H1 (cell line): ENCODE data around the gene GAS6. TPM values are rescaled to one million over a fixed set of nuclear protein-coding genes. Genes with fewer than 3 reads are reported as not detected.
"Not testable (repeated sequence)": the region's sequence is repeated elsewhere in the genome, so short reads cannot be mapped to it uniquely, and the experiment has no call there.

Source experiments
- CTCF ChIA-PET: fragments of 300-600 bp; sonication (Branson Sonifier 250); formaldehyde crosslinking; loops from one replicate; lab custom pipeline; 2021; ENCODE audit not compliant: partially characterized antibody; lab: Charles Lee
- POLR2A ChIA-PET: fragments of 300-600 bp; sonication (Branson Sonifier 250); formaldehyde crosslinking; loops from one replicate; lab custom pipeline; 2021; ENCODE audit warnings: inconsistent platforms; ENCODE audit not compliant: partially characterized antibody; lab: Charles Lee
- DNase-seq, 2 experiments: peaks; one replicate each; pipeline versions ENCODE4 v3.0.0 to v3.0.0-alpha.2; 2010 to 2022; ENCODE audit warnings: low spot score in 2 of 2, low read depth in 1 of 2, mixed read lengths in 1 of 2
- FAIRE-seq: peaks from 2 replicates; lab custom pipeline; 2011; peaks lifted over from hg19 to GRCh38; lab: Jason Lieb, UNC
- H2AFZ ChIP-seq: 2 replicates; pipeline ENCODE4 v1.8.1; 2012; ENCODE audit warnings: low read length, inconsistent platforms
- H2AK5ac ChIP-seq: 2 replicates; pipeline ENCODE4 v1.6.1; 2013; ENCODE audit warnings: low read depth, low read length
- H2BK120ac ChIP-seq: replicated peaks from 2 replicates; pipeline ENCODE3; 2013; ENCODE audit warnings: low read depth, low read length, inconsistent platforms
- H2BK12ac ChIP-seq: 2 replicates; pipeline ENCODE4 v1.6.1; 2013; ENCODE audit warnings: low read depth, low read length
- H2BK15ac ChIP-seq: 2 replicates; pipeline ENCODE4 v1.6.1; 2013; ENCODE audit warnings: low read length
- H2BK20ac ChIP-seq: 2 replicates; pipeline ENCODE4 v1.6.1; 2013; ENCODE audit warnings: low read length
- H2BK5ac ChIP-seq: 2 replicates; pipeline ENCODE4 v1.6.1; 2013; ENCODE audit warnings: low read depth, low read length
- H3K14ac ChIP-seq: 2 replicates; pipeline ENCODE4 v1.6.1; 2013; ENCODE audit warnings: inconsistent platforms; ENCODE audit not compliant: insufficient read length
- H3K18ac ChIP-seq: 2 replicates; pipeline ENCODE4 v1.6.1; 2013; ENCODE audit warnings: low read length; ENCODE audit errors: extremely low read depth
- H3K23ac ChIP-seq: 2 replicates; pipeline ENCODE4 v1.6.1; 2013; ENCODE audit warnings: inconsistent platforms; ENCODE audit not compliant: insufficient read length
- H3K23me2 ChIP-seq: 2 replicates; pipeline ENCODE4 v1.6.1; 2013; ENCODE audit warnings: low read depth, low read length
- H3K27ac ChIP-seq: 2 replicates; pipeline ENCODE4 v1.6.1; 2011; ENCODE audit warnings: low read depth, low read length, inconsistent platforms
- H3K27me3 ChIP-seq, 4 experiments: replicated peaks in 1 of 4; 1 replicate in 1 of 4; 2 replicates in 3 of 4; pipeline versions ENCODE4 v1.6.1 to v1.8.1; 2011 to 2013; ENCODE audit warnings: low read length in 3 of 4, mild to moderate bottlenecking in 3 of 4, inconsistent platforms in 2 of 4, mixed read lengths in 2 of 4, moderate library complexity in 1 of 4; ENCODE audit not compliant: control insufficient read depth in 3 of 4, insufficient read depth in 3 of 4; ENCODE audit errors: extremely low read depth in 1 of 4
- H3K36me3 ChIP-seq, 4 experiments: 2 replicates each; pipeline versions ENCODE4 v1.6.1 to v1.8.1; 2011 to 2013; ENCODE audit warnings: mild to moderate bottlenecking in 4 of 4, low read length in 3 of 4, moderate library complexity in 2 of 4, control low read depth in 1 of 4, inconsistent platforms in 1 of 4; ENCODE audit not compliant: insufficient read depth in 4 of 4, control insufficient read depth in 2 of 4
- H3K4ac ChIP-seq: replicated peaks from 2 replicates; pipeline ENCODE3; 2013; ENCODE audit warnings: low read length, low read depth, mixed read lengths, inconsistent platforms; ENCODE audit not compliant: insufficient read length
- H3K4me1 ChIP-seq, 4 experiments: replicated peaks in 1 of 4; 1 replicate in 1 of 4; 2 replicates in 3 of 4; pipeline versions ENCODE4 v1.6.1 to v1.8.1; 2011 to 2013; ENCODE audit warnings: low read length in 3 of 4, inconsistent platforms in 2 of 4, mixed read lengths in 1 of 4; ENCODE audit not compliant: insufficient read depth in 4 of 4, control insufficient read depth in 3 of 4
- H3K4me2 ChIP-seq, 2 experiments: 2 replicates each; pipeline versions ENCODE4 v1.6.1 to v1.8.1; 2011 to 2013; ENCODE audit warnings: low read depth in 2 of 2, low read length in 2 of 2, control low read depth in 1 of 2, inconsistent platforms in 1 of 2, mild to moderate bottlenecking in 1 of 2; ENCODE audit not compliant: insufficient read depth in 1 of 2
- H3K4me3 ChIP-seq, 4 experiments: fragments of 200-600, 300-600 bp in 1 of 4; sonication (generic), shearing (Covaris generic), sonication (Bioruptor Twin) in 1 of 4; 2 replicates each; pipeline versions ENCODE4 v1.5.1 to v1.8.1; 2011 to 2016; ENCODE audit warnings: low read length in 4 of 4, low read depth in 3 of 4, control low read depth in 2 of 4, inconsistent platforms in 2 of 4, mild to moderate bottlenecking in 2 of 4, mixed read lengths in 1 of 4, moderate library complexity in 1 of 4; ENCODE audit not compliant: insufficient read depth in 2 of 4; ENCODE audit errors: extremely low read depth in 1 of 4
- H3K56ac ChIP-seq: replicated peaks from 2 replicates; pipeline ENCODE3; 2013; ENCODE audit warnings: low read depth, mild to moderate bottlenecking, mixed read lengths, low read length, inconsistent platforms; ENCODE audit not compliant: insufficient read length
- H3K79me1 ChIP-seq: 2 replicates; pipeline ENCODE4 v1.6.1; 2013; ENCODE audit warnings: low read depth, low read length, control low read depth
- H3K79me2 ChIP-seq, 2 experiments: 2 replicates each; pipeline versions ENCODE4 v1.6.1 to v1.8.1; 2012 to 2013; ENCODE audit warnings: low read length in 2 of 2, mild to moderate bottlenecking in 2 of 2, inconsistent platforms in 1 of 2; ENCODE audit not compliant: insufficient read depth in 2 of 2, control insufficient read depth in 1 of 2
- H3K9ac ChIP-seq, 4 experiments: replicated peaks in 1 of 4; 1 replicate in 1 of 4; 2 replicates in 3 of 4; pipeline versions ENCODE4 v1.6.1 to v1.8.1; 2011 to 2013; ENCODE audit warnings: low read depth in 3 of 4, low read length in 3 of 4, control low read depth in 2 of 4, mild to moderate bottlenecking in 2 of 4, moderate library complexity in 2 of 4, inconsistent platforms in 1 of 4; ENCODE audit errors: extremely low read depth in 1 of 4
- H3K9me3 ChIP-seq, 2 experiments: 2 replicates each; pipeline versions ENCODE4 v1.6.1 to v1.8.1; 2012 to 2013; ENCODE audit warnings: mild to moderate bottlenecking in 2 of 2, moderate library complexity in 2 of 2, control low read depth in 1 of 2, inconsistent platforms in 1 of 2, low read depth in 1 of 2, low read length in 1 of 2, mixed read lengths in 1 of 2; ENCODE audit not compliant: insufficient read depth in 2 of 2
- H4K20me1 ChIP-seq, 2 experiments: replicated peaks in 1 of 2; 2 replicates each; pipeline versions ENCODE3 to v1.8.1; 2011 to 2013; ENCODE audit warnings: inconsistent platforms in 2 of 2, low read length in 2 of 2, mild to moderate bottlenecking in 1 of 2; ENCODE audit not compliant: insufficient read depth in 2 of 2, control insufficient read depth in 1 of 2
- H4K5ac ChIP-seq: 2 replicates; pipeline ENCODE4 v1.6.1; 2013; ENCODE audit warnings: low read length, low read depth, mixed read lengths, inconsistent platforms; ENCODE audit not compliant: insufficient read length
- H4K8ac ChIP-seq: 2 replicates; pipeline ENCODE4 v1.8.0; 2013; ENCODE audit warnings: mild to moderate bottlenecking, moderate library complexity, low read length, inconsistent platforms; ENCODE audit not compliant: insufficient read depth; ENCODE audit errors: extremely low read depth
- H4K91ac ChIP-seq: replicated peaks from 2 replicates; pipeline ENCODE3; 2013; ENCODE audit warnings: low read length, mixed read lengths, inconsistent platforms; ENCODE audit not compliant: insufficient read length
- KDM4A ChIP-seq: IDR thresholded peaks from one replicate; pipeline ENCODE4 v1.7.1; 2012; ENCODE audit warnings: low read depth, mild to moderate bottlenecking, moderate library complexity, low read length, inconsistent platforms; ENCODE audit not compliant: severe bottlenecking
- PHF8 ChIP-seq: fragments of 200-600 bp; sonication (generic); conservative IDR thresholded peaks from 2 replicates; pipeline ENCODE4 v1.7.1; 2012; ENCODE audit warnings: low read depth, mild to moderate bottlenecking, inconsistent platforms, low read length, moderate library complexity
- POLR2AphosphoS5 ChIP-seq: IDR thresholded peaks from 2 replicates; pipeline ENCODE4 v1.6.1; 2011; ENCODE audit warnings: low read depth, low read length
- TAF1 ChIP-seq: IDR thresholded peaks from 2 replicates; pipeline ENCODE4 v1.6.1; 2011; ENCODE audit warnings: mild to moderate bottlenecking, low read depth, low read length
- YY1 ChIP-seq: IDR thresholded peaks from 2 replicates; pipeline ENCODE4 v1.6.1; 2011; ENCODE audit warnings: low read depth, mild to moderate bottlenecking, low read length
- WGBS, 2 experiments: shearing (Covaris generic) in 1 of 2; methylation state at CpG; one replicate each; pipeline versions ENCODE4 v1.1.6 to v1.1.7; 2013 to 2015; ENCODE audit warnings: low lambda C conversion rate in 2 of 2, mixed read lengths in 2 of 2, inconsistent platforms in 1 of 2, low coverage in 1 of 2, missing lambda C conversion rate in 1 of 2; ENCODE audit not compliant: insufficient replicate concordance in 2 of 2, insufficient coverage in 1 of 2, insufficient read length in 1 of 2; ENCODE audit errors: extremely low coverage in 1 of 2, missing lambda C conversion rate in 1 of 2; 5-methylcytosine and 5-hydroxymethylcytosine counted together
- polyA plus RNA-seq, 7 experiments: library from polyadenylated mRNA; depleted of rRNA in 3 of 7; stranded (reverse) in 5 of 7; unstranded in 2 of 7; fragments of >200 nt in 5 of 7; fragments of 200-250 nt in 2 of 7; gene quantifications; 1 replicate in 5 of 7; 2 replicates in 1 of 7; 4 replicates in 1 of 7; pipeline versions ENCODE4 v1.2.1 to v1.2.3, GENCODE V29; 2011 to 2013; ENCODE audit warnings: missing spikeins in 2 of 7, mixed read lengths in 2 of 7
- total RNA-seq: library from RNA; stranded (reverse); fragmentation: NEBNext Ultra II Directional; extraction: Animal tissue kit (Norgen Biotek cat#: 25700); gene quantifications from 2 replicates; pipeline ENCODE4 v1.2.1, GENCODE V29; 2021
- TF ChIP-seq, protein P1 (sequence below): IDR thresholded peaks from 2 replicates; pipeline ENCODE4 v1.6.1; 2012; ENCODE audit warnings: inconsistent platforms

The GAS6 gene
- total and polyA plus RNA-seq, 2 of the 8 experiments (the other 6 are each of a cell fraction or from before 2014, with no cell fraction given): 18.6 to 31.0 TPM

DNA sequence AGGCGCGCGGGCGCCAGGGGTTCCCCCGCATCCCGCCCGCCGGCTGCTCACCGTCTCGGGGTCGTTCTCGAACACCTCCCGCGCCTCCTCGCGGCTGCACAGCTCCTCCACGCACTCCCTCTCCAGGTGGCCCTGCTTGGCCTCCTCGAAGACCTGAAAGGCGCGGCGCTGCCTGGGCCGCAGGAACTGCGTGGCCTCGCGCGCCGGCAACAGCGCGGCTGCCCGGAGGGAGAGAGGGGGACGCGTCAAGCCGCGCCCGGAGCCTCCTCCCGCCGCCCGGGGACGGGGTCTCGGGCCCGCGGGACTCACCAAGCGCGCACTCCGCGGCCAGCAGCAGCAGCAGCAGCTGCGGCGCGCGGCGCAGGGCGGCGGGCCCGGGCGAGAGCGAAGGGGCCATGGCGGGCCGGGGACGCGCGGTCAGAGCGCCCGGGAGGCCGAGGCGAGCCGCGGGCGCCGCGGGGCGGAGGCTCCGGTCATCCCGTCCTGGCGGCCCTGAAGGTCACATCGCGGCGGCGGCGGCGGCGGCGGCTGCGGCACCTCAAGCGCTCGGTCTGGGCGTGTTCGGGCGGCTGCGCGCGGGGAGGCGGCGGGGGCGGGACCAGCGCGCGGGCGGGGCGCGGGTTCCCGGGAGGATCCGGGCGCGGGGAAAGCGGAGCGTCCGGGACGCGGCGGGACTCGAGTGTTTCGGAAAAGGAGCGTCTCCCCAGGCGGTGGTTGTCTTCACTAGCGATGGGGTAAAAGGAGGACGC lies at the start of gene GAS6 (continued):
- 0 out of 2 replicates have a peak, but pooled peaks have one; percentile 31 for TF ChIP-seq PHF8
- TF ChIP-seq KDM4A: peak; percentile 77
- no peak for TF ChIP-seq POLR2AphosphoS5
- 0 out of 2 replicates have a peak, but pooled peaks have one; percentile 2 for TF ChIP-seq TAF1
- TF ChIP-seq YY1: no peak
- TF ChIP-seq, protein P1, sequence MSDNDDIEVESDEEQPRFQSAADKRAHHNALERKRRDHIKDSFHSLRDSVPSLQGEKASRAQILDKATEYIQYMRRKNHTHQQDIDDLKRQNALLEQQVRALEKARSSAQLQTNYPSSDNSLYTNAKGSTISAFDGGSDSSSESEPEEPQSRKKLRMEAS: peak; percentile 36; the same call in 1 of the 2 replicates

- POLR2A ChIA-PET, H3K36me3 ChIP-seq, H2BK120ac ChIP-seq: not testable (repeated sequence)
Measured at GRCh38 chr13:113913408-113913807, 49.5 kb upstream of the GAS6 start.

More at GRCh38 chr13:113913408-113913807, 49.5 kb upstream of the GAS6 start:
- H2BK12ac ChIP-seq, H3K79me2 ChIP-seq, H3K79me1 ChIP-seq, H3K4me3 ChIP-seq, CTCF ChIA-PET, H3K18ac ChIP-seq, FAIRE-seq, H4K5ac ChIP-seq, H4K91ac ChIP-seq, H3K27ac ChIP-seq, H3K4ac ChIP-seq, H2BK15ac ChIP-seq, H3K23me2 ChIP-seq, H3K14ac ChIP-seq, H3K27me3 ChIP-seq, H3K56ac ChIP-seq, H3K9me3 ChIP-seq, DNase-seq, H2BK20ac ChIP-seq, H2AFZ ChIP-seq, H3K4me1 ChIP-seq, H3K23ac ChIP-seq, H4K20me1 ChIP-seq, H2BK5ac ChIP-seq, H2AK5ac ChIP-seq, H4K8ac ChIP-seq, H3K4me2 ChIP-seq, H3K9ac ChIP-seq: not testable (repeated sequence)
- 76% methylated on average over 8 of the region's 8 CpGs; no CpG with 5 or more reads in 1 of the 2 experiments for WGBS, 2 experiments
